MM.1S (cell line): ENCODE measurements around the gene MVK.

Experiments used
- DNase-seq: peaks from one replicate; pipeline ENCODE4 v3.0.0-alpha.2; 2015
- H2AFZ ChIP-seq: fragments of 300-600 bp; sonication (generic); 2 replicates; pipeline ENCODE4 v1.6.0; 2016; ENCODE audit warnings: antibody characterized with exemption, low read length
- H3F3A ChIP-seq: fragments of 300-600 bp; sonication (generic); 2 replicates; pipeline ENCODE4 v1.6.1; 2016; ENCODE audit warnings: mild to moderate bottlenecking, antibody characterized with exemption, low read length, moderate library complexity, mixed read lengths; ENCODE audit not compliant: insufficient read depth
- H3K27ac ChIP-seq: fragments of 300-600 bp; sonication (generic); 2 replicates; pipeline ENCODE4 v1.5.1; 2016; ENCODE audit warnings: mild to moderate bottlenecking, low read length
- H3K27me3 ChIP-seq: fragments of 300-600 bp; sonication (generic); replicated peaks from 2 replicates; pipeline ENCODE4 v1.6.0; 2016; ENCODE audit warnings: low read length; ENCODE audit not compliant: insufficient read depth
- H3K36me3 ChIP-seq: fragments of 300-600 bp; sonication (generic); replicated peaks from 2 replicates; pipeline ENCODE4 v1.6.1; 2016; ENCODE audit warnings: mild to moderate bottlenecking, low read length, mixed read lengths; ENCODE audit not compliant: insufficient read depth
- H3K4me1 ChIP-seq: fragments of 300-600 bp; sonication (generic); 2 replicates; pipeline ENCODE4 v1.6.1; 2016; ENCODE audit warnings: low read length, mixed read lengths
- H3K4me2 ChIP-seq: fragments of 300-600 bp; sonication (generic); 2 replicates; pipeline ENCODE4 v1.6.0; 2016; ENCODE audit warnings: low read depth, low read length
- H3K4me3 ChIP-seq: fragments of 300-600 bp; sonication (generic); 2 replicates; pipeline ENCODE4 v1.5.1; 2016; ENCODE audit warnings: low read length, mixed read lengths
- H3K79me2 ChIP-seq: fragments of 300-600 bp; sonication (generic); 2 replicates; pipeline ENCODE4 v1.6.1; 2016; ENCODE audit warnings: mixed run types, low read length, mixed read lengths
- H3K9ac ChIP-seq: fragments of 300-600 bp; sonication (generic); 2 replicates; pipeline ENCODE4 v1.6.1; 2016; ENCODE audit warnings: low read length, mixed read lengths
- H3K9me2 ChIP-seq: fragments of 300-600 bp; sonication (generic); replicated peaks from 2 replicates; pipeline ENCODE4 v1.6.1; 2016; ENCODE audit warnings: mild to moderate bottlenecking, low read length, mixed read lengths; ENCODE audit not compliant: insufficient read depth
- H3K9me3 ChIP-seq: fragments of 300-600 bp; sonication (generic); replicated peaks from 2 replicates; pipeline ENCODE4 v1.6.1; 2016; ENCODE audit warnings: mild to moderate bottlenecking, low read length, mixed read lengths; ENCODE audit not compliant: insufficient read depth
- H4K20me1 ChIP-seq: fragments of 300-600 bp; sonication (generic); 2 replicates; pipeline ENCODE4 v1.6.1; 2016; ENCODE audit warnings: mild to moderate bottlenecking, low read length, moderate library complexity, mixed read lengths; ENCODE audit not compliant: insufficient read depth
- EZH2 ChIP-seq: fragments of 300-600 bp; sonication (generic); optimal IDR thresholded peaks from 2 replicates; pipeline ENCODE3; 2017; ENCODE audit warnings: low read depth, mild to moderate bottlenecking, antibody characterized with exemption, low read length, mixed read lengths
- EZH2phosphoT487 ChIP-seq: fragments of 300-600 bp; sonication (generic); IDR thresholded peaks from 2 replicates; pipeline ENCODE4 v1.6.1; 2018; ENCODE audit warnings: antibody characterized with exemption, low read length
- TF ChIP-seq, protein P1 (sequence below): fragments of 300-600 bp; sonication (generic); IDR thresholded peaks from 2 replicates; pipeline ENCODE4 v1.5.1; 2016; ENCODE audit warnings: antibody characterized with exemption, low read length, mixed read lengths

Gene MVK

DNA sequence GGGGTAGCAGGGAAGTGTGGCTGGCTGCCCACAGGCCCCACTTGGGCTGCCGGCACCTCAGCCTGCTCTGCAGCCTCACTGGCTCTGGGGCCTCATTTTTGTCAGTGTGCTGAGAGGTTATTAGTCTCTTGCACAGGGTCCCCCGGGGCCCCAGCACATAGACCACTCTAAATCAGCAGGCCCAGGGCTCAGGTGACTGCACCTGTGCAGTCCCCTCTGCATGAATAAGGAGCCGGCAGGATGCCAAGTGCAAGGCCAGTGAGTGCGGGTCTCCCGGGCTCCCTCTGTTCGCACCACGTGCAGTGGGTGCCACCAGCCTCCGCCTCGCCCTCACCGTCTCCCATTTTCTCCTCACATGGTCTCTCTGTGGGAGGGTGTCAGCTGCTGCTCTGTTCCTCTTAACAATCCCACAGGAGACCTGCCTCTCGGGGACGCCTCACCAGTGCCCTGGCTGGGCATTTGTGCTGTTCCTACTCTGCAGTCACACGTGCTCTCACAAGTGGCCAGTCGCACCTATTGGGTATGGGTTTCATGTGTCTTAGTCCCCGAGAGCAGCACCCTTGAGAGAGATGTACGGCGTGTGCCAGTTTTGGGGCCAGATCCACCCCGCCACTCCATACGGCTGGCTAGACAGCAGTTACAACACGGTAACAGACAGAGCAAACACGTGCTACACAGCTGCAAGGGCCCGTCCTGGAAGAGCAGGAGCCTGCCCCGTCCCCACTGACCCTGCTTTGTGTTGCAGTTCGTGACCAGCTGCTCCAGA is 40.7 kb upstream of the MVK start:
- H3K79me2 ChIP-seq: no peaks in the 10 kb centered on the region
- H3K4me1 ChIP-seq: no peaks in the 10 kb centered on the region
- DNase-seq: no peak
- no peaks in the 10 kb centered on the region for H3F3A ChIP-seq
- no peaks in the 10 kb centered on the region for H3K27me3 ChIP-seq
- H3K9ac ChIP-seq: no peak overlapping the region
- no peak overlapping the region for H3K4me3 ChIP-seq
- no peaks in the 10 kb centered on the region for H3K36me3 ChIP-seq
- no peaks in the 10 kb centered on the region for H3K9me3 ChIP-seq
- no peak overlapping the region for H3K27ac ChIP-seq
- no peaks in the 10 kb centered on the region for H4K20me1 ChIP-seq
- TF ChIP-seq, protein P1, sequence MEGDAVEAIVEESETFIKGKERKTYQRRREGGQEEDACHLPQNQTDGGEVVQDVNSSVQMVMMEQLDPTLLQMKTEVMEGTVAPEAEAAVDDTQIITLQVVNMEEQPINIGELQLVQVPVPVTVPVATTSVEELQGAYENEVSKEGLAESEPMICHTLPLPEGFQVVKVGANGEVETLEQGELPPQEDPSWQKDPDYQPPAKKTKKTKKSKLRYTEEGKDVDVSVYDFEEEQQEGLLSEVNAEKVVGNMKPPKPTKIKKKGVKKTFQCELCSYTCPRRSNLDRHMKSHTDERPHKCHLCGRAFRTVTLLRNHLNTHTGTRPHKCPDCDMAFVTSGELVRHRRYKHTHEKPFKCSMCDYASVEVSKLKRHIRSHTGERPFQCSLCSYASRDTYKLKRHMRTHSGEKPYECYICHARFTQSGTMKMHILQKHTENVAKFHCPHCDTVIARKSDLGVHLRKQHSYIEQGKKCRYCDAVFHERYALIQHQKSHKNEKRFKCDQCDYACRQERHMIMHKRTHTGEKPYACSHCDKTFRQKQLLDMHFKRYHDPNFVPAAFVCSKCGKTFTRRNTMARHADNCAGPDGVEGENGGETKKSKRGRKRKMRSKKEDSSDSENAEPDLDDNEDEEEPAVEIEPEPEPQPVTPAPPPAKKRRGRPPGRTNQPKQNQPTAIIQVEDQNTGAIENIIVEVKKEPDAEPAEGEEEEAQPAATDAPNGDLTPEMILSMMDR: no peak
- TF ChIP-seq EZH2 (no peak), EZH2phosphoT487 (no peak)
- no peak overlapping the region for H2AFZ ChIP-seq
- H3K4me2 ChIP-seq: no peak overlapping the region
- no peaks in the 10 kb centered on the region for H3K9me2 ChIP-seq

DNA sequence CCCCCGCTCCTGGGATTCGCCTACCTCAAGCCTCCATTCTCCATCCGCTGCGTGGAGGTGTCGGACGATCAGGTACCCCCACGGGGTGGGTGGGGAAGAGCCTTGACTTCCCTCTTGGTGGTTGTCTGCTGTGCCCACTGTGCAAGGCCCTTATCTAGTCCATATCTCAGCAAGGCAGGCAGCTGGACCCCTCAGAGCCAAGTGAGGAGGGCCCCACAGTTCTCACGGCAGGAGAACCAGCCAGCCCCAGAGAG is 40.2 kb upstream of the MVK start:
- Histone ChIP-seq H3K4me2 (no peak overlapping the region), H2AFZ (no peak overlapping the region), H3F3A (no peaks in the 10 kb centered on the region), H3K4me1 (no peaks in the 10 kb centered on the region), H3K9me2 (no peaks in the 10 kb centered on the region), H3K4me3 (no peak overlapping the region), H3K27ac (no peak overlapping the region), H3K79me2 (no peaks in the 10 kb centered on the region), H3K9ac (no peak overlapping the region), H3K36me3 (no peaks in the 10 kb centered on the region), H3K27me3 (no peaks in the 10 kb centered on the region), H4K20me1 (no peaks in the 10 kb centered on the region), H3K9me3 (no peaks in the 10 kb centered on the region)
- no peak for DNase-seq
- no peak for TF ChIP-seq EZH2
- TF ChIP-seq, protein P1: no peak
- no peak for TF ChIP-seq EZH2phosphoT487

DNA sequence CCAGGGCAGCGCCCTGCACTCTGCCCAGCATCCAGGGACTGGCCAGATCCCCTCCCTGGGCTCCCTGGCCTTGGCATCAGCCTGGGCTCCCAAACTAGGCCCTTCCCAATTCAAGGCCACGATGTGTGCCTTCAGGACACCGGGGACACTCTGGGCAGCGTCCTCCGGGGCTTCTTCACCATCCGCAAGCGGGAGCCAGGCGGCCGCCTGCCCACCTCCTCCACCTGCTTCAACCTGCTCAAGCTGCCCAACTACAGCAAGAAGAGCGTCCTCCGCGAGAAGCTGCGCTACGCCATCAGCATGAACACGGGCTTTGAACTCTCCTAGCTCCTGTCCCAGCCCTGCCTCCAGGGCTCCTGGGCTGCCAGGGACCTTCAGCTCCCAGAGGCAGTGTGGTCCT is 39.1 kb upstream of the MVK start:
- no peak overlapping the region for H2AFZ ChIP-seq
- no peaks in the 10 kb centered on the region for H3K4me1 ChIP-seq
- H3K27ac ChIP-seq: no peak overlapping the region
- TF ChIP-seq EZH2 (no peak), EZH2phosphoT487 (no peak)
- TF ChIP-seq, protein P1: no peak
- no peaks in the 10 kb centered on the region for H3K27me3 ChIP-seq
- H3K36me3 ChIP-seq: no peaks in the 10 kb centered on the region
- H3K4me3 ChIP-seq: no peak overlapping the region
- H3K9me2 ChIP-seq: no peaks in the 10 kb centered on the region
- no peak overlapping the region for H3K9ac ChIP-seq
- H3K79me2 ChIP-seq: no peaks in the 10 kb centered on the region
- no peaks in the 10 kb centered on the region for H3K9me3 ChIP-seq
- H3F3A ChIP-seq: no peaks in the 10 kb centered on the region
- DNase-seq: no peak
- H4K20me1 ChIP-seq: no peaks in the 10 kb centered on the region
- H3K4me2 ChIP-seq: no peak overlapping the region
